ENCODE results near the gene OR2Y1.
"Not testable (repeated sequence)": the region's sequence is repeated elsewhere in the genome, so short reads cannot be mapped to it uniquely, and the experiment has no call there.

The OR2Y1 gene

GRCh38 chr5:180776376-180776775 is 36.5 kb upstream of the OR2Y1 start:
- ChIA-PET POLR2A (ENCODE audit: low non-redundant PET) (no interaction called here), CTCF (no interaction called here)
- no peak overlapping the region for H3K27ac ChIP-seq
- TF ChIP-seq CTCF (conservative IDR thresholded peaks at IDR 0.05; ENCODE audit: low read depth): no peak
- no peak for DNase-seq (ENCODE audit: low spot score)

GRCh38 chr5:180775624-180776023 is 35.8 kb upstream of the OR2Y1 start:
- no peak for DNase-seq (ENCODE audit: low spot score)
- TF ChIP-seq CTCF (conservative IDR thresholded peaks at IDR 0.05; ENCODE audit: low read depth): no peak
- no peak overlapping the region for H3K27ac ChIP-seq
- CTCF ChIA-PET: no interaction called here
- POLR2A ChIA-PET (ENCODE audit: low non-redundant PET): no interaction called here

- ChIA-PET CTCF (interaction anchor here (0.6 to 0.7 kb wide), 2 partner anchors 54 to 59 kb away, joined by 3 to 4 read pairs; no protein-coding TSS in a partner anchor), POLR2A (ENCODE audit: low non-redundant PET) (no interaction called here)
- H3K27ac ChIP-seq: no peak overlapping the region
- DNase-seq (ENCODE audit: low spot score): no peak
- TF ChIP-seq CTCF (conservative IDR thresholded peaks at IDR 0.05; ENCODE audit: low read depth): no peak
These were observed 32.0 kb upstream of the OR2Y1 start for GRCh38 chr5:180771839-180772238.

GRCh38 chr5:180769821-180770220 is 30.0 kb upstream of the OR2Y1 start:
- CTCF ChIA-PET: no interaction called here

GRCh38 chr5:180755601-180756000 is 15.7 kb upstream of the OR2Y1 start:
- DNase-seq (ENCODE audit: low spot score): no peak
- POLR2A ChIA-PET (ENCODE audit: low non-redundant PET): no interaction called here
- no peak for TF ChIP-seq CTCF (conservative IDR thresholded peaks at IDR 0.05; ENCODE audit: low read depth)
- H3K27ac ChIP-seq: no peak overlapping the region
- CTCF ChIA-PET: no interaction called here

More at GRCh38 chr5:180769821-180770220, 30.0 kb upstream of the OR2Y1 start:
- no peak overlapping the region for H3K27ac ChIP-seq
- no peak for DNase-seq (ENCODE audit: low spot score)
- POLR2A ChIA-PET (ENCODE audit: low non-redundant PET): no interaction called here
- no peak for TF ChIP-seq CTCF (conservative IDR thresholded peaks at IDR 0.05; ENCODE audit: low read depth)

- POLR2A ChIA-PET (ENCODE audit: low non-redundant PET): no interaction called here
- CTCF ChIA-PET: no interaction called here
- no peak for DNase-seq (ENCODE audit: low spot score)
- no peak for TF ChIP-seq CTCF (conservative IDR thresholded peaks at IDR 0.05; ENCODE audit: low read depth)
- no peak overlapping the region for H3K27ac ChIP-seq
These were observed 4.4 kb upstream of the OR2Y1 start for GRCh38 chr5:180744253-180744652.

- no peak overlapping the region for H3K27ac ChIP-seq
- CTCF ChIA-PET: no interaction called here
- no peak for TF ChIP-seq CTCF (conservative IDR thresholded peaks at IDR 0.05; ENCODE audit: low read depth)
- no peak for DNase-seq (ENCODE audit: low spot score)
- POLR2A ChIA-PET (ENCODE audit: low non-redundant PET): no interaction called here
These were observed 2.9 kb upstream of the OR2Y1 start for GRCh38 chr5:180742727-180743126.

- H3K27ac ChIP-seq; POLR2A ChIA-PET (ENCODE audit: low non-redundant PET); DNase-seq (ENCODE audit: low spot score): not testable (repeated sequence)
- CTCF ChIA-PET: interaction anchor here (0.7 to 1.2 kb wide), 2 partner anchors 22 to 122 kb away, joined by 3 to 4 read pairs; no protein-coding TSS in a partner anchor
These were observed 1.1 kb upstream of the OR2Y1 start for GRCh38 chr5:180740953-180741352.

Measured in RWPE1 (cell line).